Endodermal cell (in vitro differentiated cells): Measurements from ENCODE around the gene MAPKAPK3. TPM values are rescaled to one million over a fixed set of nuclear protein-coding genes. Genes with fewer than 3 reads are reported as not detected.

Experiments used
- DNase-seq: peaks from one replicate; pipeline ENCODE4 v3.0.0-alpha.2; 2017
- H3K27ac ChIP-seq: 2 replicates; pipeline ENCODE4 v1.5.1; 2013; ENCODE audit warnings: mild to moderate bottlenecking, low read depth, low read length, moderate library complexity
- H3K27me3 ChIP-seq: 2 replicates; pipeline ENCODE4 v1.6.1; 2013; ENCODE audit warnings: mild to moderate bottlenecking, low read length, moderate library complexity; ENCODE audit not compliant: insufficient read depth, control insufficient read depth, poor library complexity, severe bottlenecking
- H3K36me3 ChIP-seq: 2 replicates; pipeline ENCODE4 v1.7.0; 2013; ENCODE audit warnings: mild to moderate bottlenecking, low read length, moderate library complexity; ENCODE audit not compliant: control insufficient read depth, insufficient read depth
- H3K4me1 ChIP-seq: one replicate; pipeline ENCODE4 v1.7.0; 2013; ENCODE audit warnings: low read length; ENCODE audit not compliant: control insufficient read depth, insufficient read depth
- H3K4me3 ChIP-seq: 2 replicates; pipeline ENCODE4 v1.5.1; 2013; ENCODE audit warnings: mild to moderate bottlenecking, low read length, moderate library complexity
- H3K9ac ChIP-seq: 2 replicates; pipeline ENCODE4 v1.6.1; 2013; ENCODE audit warnings: mild to moderate bottlenecking, low read length, moderate library complexity; ENCODE audit not compliant: poor library complexity, severe bottlenecking; ENCODE audit errors: extremely low read depth
- H3K9me3 ChIP-seq: 2 replicates; pipeline ENCODE4 v1.6.1; 2013; ENCODE audit warnings: mild to moderate bottlenecking, low read length, moderate library complexity; ENCODE audit not compliant: control insufficient read depth
- H3K27ac Mint-ChIP-seq: 2 replicates; pipeline ENCODE4 v1.8.0; 2020; ENCODE audit warnings: mixed read lengths
- H3K27me3 Mint-ChIP-seq: 2 replicates; pipeline ENCODE4 v1.8.0; 2021; ENCODE audit warnings: mild to moderate bottlenecking, mixed read lengths; ENCODE audit not compliant: insufficient read depth
- H3K36me3 Mint-ChIP-seq: 2 replicates; pipeline ENCODE4 v1.8.0; 2020; ENCODE audit warnings: low read depth, mixed read lengths
- H3K4me1 Mint-ChIP-seq: 2 replicates; pipeline ENCODE4 v1.8.0; 2020; ENCODE audit warnings: mixed read lengths
- H3K4me3 Mint-ChIP-seq: 2 replicates; pipeline ENCODE4 v1.8.0; 2020; ENCODE audit warnings: mild to moderate bottlenecking, moderate library complexity, mixed read lengths
- H3K9me3 Mint-ChIP-seq: 2 replicates; pipeline ENCODE4 v1.8.0; 2020; ENCODE audit warnings: mild to moderate bottlenecking, mixed read lengths
- WGBS, 2 experiments: methylation state at CpG; one replicate each; pipeline versions ENCODE4 v1.1.5 to v1.1.7; 2013; ENCODE audit warnings: missing lambda C conversion rate in 2 of 2, mixed read lengths in 1 of 2; ENCODE audit not compliant: insufficient coverage in 1 of 2, insufficient read length in 1 of 2; 5-methylcytosine and 5-hydroxymethylcytosine counted together
- total RNA-seq, 2 donors: library from RNA; stranded (reverse); fragmentation: NEBNext Ultra II Directional in 1 of 2; extraction: Animal tissue kit (Norgen Biotek cat#: 25700) in 1 of 2; gene quantifications; 2 replicates in 1 of 2; 3 replicates in 1 of 2; pipeline ENCODE4 v1.2.1, GENCODE V29; 2021
- TF ChIP-seq, protein P1 (sequence below): fragments of 200-600 bp; sonication (generic); conservative IDR thresholded peaks from 2 replicates; pipeline ENCODE4 v1.5.0; 2021; ENCODE audit warnings: antibody characterized with exemption, mild to moderate bottlenecking

The MAPKAPK3 gene
- total RNA-seq, 2 donors from 2014 or later: 37.2 to 39.7 TPM

DNA sequence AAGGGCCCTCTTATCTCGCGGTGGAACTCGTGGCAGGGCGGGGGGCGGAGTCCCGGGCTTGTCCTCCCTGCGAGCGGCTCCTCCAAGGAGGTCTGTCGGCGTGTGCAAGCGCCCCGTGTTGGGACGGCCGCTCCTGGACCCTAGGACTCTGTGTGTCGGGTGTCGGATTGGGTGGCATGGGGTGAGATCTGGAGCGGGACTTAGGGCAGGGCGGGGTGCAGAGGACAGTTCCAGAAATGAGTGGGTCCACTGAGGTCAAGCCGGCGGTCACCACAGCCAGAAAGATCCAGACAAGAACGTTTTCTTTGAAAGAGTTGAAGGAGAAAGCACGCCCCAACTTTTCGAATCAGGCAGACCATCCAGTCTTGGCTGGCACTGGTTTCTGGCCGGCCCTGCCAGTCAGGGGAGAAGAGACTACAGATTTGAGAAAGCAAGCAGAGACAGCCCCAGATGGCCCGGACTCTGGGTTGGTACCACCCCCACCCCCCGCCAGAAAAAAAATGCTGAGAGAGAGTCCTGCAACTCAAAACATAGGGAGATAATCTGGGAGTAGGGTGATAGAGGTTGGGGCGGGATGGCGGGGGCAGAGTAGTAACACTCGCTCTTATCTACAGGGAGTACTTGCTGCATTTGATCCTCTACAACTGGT, 4.6 kb upstream of the MAPKAPK3 start:
- H3K27me3 ChIP-seq: peaks cover 22% of the 10 kb centered on the region
- TF ChIP-seq, protein P1, sequence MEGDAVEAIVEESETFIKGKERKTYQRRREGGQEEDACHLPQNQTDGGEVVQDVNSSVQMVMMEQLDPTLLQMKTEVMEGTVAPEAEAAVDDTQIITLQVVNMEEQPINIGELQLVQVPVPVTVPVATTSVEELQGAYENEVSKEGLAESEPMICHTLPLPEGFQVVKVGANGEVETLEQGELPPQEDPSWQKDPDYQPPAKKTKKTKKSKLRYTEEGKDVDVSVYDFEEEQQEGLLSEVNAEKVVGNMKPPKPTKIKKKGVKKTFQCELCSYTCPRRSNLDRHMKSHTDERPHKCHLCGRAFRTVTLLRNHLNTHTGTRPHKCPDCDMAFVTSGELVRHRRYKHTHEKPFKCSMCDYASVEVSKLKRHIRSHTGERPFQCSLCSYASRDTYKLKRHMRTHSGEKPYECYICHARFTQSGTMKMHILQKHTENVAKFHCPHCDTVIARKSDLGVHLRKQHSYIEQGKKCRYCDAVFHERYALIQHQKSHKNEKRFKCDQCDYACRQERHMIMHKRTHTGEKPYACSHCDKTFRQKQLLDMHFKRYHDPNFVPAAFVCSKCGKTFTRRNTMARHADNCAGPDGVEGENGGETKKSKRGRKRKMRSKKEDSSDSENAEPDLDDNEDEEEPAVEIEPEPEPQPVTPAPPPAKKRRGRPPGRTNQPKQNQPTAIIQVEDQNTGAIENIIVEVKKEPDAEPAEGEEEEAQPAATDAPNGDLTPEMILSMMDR: no peak
- H3K9me3 ChIP-seq: no peaks in the 10 kb centered on the region
- peak overlapping the region; percentile 75 for H3K4me3 ChIP-seq
- Mint-ChIP-seq H3K36me3 (no peaks in the 10 kb centered on the region), H3K27ac (peak overlapping the region; percentile 4), H3K4me1 (peaks cover 21% of the 10 kb centered on the region), H3K27me3 (peaks cover 45% of the 10 kb centered on the region), H3K9me3 (no peaks in the 10 kb centered on the region), H3K4me3 (peak overlapping the region; percentile 61)
- DNase-seq: no peak
- no peaks in the 10 kb centered on the region for H3K4me1 ChIP-seq
- H3K36me3 ChIP-seq: peaks cover 5% of the 10 kb centered on the region
- WGBS, 2 experiments: 17 to 32% methylated on average over 11 to 29 of the region's 29 CpGs
- H3K27ac ChIP-seq: no peak overlapping the region
- H3K9ac ChIP-seq: peak overlapping the region; percentile 45

DNA sequence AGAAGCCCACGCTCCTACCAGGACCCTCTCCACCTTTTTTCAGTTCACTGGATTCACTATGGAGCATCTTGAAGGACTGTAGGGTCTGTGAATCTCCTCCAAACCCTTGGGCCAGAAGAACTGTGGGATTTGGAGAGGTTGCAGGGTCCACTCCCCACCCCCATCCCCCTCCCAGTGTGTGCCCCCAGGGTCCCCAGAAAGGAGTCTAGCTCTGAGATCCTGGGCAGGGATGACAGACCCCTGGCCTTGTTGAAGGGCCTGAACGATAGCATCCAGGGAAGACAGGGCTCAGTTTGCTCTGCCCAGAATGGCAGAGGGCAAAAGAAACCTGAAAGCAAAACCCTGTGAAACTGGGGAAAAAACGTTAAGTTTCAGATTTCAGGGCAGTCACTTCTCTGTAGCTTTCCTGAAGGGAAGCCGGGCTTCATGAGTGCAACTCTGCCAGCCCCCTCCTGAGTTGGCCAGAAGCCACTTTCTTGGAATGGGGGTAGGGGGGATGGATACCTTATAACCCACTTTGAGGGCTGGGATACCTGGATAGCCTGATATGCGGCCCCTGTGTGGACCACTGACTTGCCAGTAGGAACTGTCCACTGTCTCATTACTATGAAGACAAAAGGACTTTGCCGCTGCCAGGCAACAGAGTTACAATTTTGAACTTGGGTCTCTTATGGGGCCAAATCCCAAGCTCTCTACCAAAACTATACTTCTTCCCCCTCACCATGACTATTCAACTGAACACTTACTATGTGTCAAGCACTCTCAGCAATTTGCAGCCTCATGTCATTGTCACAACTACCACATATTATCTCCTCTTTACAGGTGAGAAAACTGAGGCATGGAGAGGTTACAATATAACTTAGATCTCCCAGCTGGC, 3.7 kb upstream of the MAPKAPK3 start:
- Histone ChIP-seq H3K27ac (no peak overlapping the region), H3K9ac (no peak overlapping the region), H3K36me3 (no peaks in the 10 kb centered on the region), H3K4me1 (no peaks in the 10 kb centered on the region), H3K27me3 (peaks cover 22% of the 10 kb centered on the region), H3K9me3 (no peaks in the 10 kb centered on the region), H3K4me3 (peak overlapping the region; percentile 75)
- peaks cover 45% of the 10 kb centered on the region for H3K27me3 Mint-ChIP-seq
- H3K36me3 Mint-ChIP-seq: no peaks in the 10 kb centered on the region
- WGBS, 2 experiments: 71 to 75% methylated on average over 6 of the region's 6 CpGs
- H3K27ac Mint-ChIP-seq: no peak overlapping the region
- H3K4me3 Mint-ChIP-seq: peak overlapping the region; percentile 61
- DNase-seq: no peak
- TF ChIP-seq, protein P1: no peak
- H3K9me3 Mint-ChIP-seq: no peaks in the 10 kb centered on the region
- H3K4me1 Mint-ChIP-seq: peaks cover 21% of the 10 kb centered on the region

DNA sequence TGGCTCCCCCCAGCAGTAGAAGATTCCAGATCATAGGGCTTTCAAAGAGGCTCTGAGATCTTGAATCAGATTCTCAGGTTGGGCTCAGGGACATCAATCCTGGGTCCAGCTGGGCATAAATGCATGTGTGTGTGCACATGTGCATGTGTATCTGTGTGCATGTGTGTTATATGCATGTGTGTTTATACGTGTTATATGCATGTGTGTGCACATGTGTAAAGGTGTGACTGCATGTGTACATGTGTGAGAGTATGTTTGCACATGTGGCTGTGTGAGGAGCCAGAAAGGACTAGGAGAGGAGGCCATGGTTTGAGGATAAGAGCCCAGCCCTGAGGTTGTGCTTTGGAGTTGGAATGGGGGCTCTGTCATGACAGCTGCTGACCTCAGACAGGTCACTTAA, 1.8 kb upstream of the MAPKAPK3 start:
- H3K27ac Mint-ChIP-seq: no peak overlapping the region
- H3K27ac ChIP-seq: no peak overlapping the region
- DNase-seq: no peak
- no peak overlapping the region for H3K4me3 ChIP-seq
- no peaks in the 10 kb centered on the region for H3K36me3 ChIP-seq
- H3K4me1 ChIP-seq: no peaks in the 10 kb centered on the region
- H3K4me3 Mint-ChIP-seq: no peak overlapping the region
- peaks cover 22% of the 10 kb centered on the region for H3K27me3 ChIP-seq
- H3K36me3 Mint-ChIP-seq: no peaks in the 10 kb centered on the region
- no peak overlapping the region for H3K9ac ChIP-seq
- WGBS, 2 experiments: 25 to 44% methylated on average over 1 of the region's 1 CpG
- peaks cover 39% of the 10 kb centered on the region for H3K27me3 Mint-ChIP-seq
- H3K9me3 ChIP-seq: no peaks in the 10 kb centered on the region
- H3K9me3 Mint-ChIP-seq: no peaks in the 10 kb centered on the region
- TF ChIP-seq, protein P1: no peak
- H3K4me1 Mint-ChIP-seq: peaks cover 21% of the 10 kb centered on the region
